Kasumi-1 (cell line): ENCODE measurements around the gene TNFSF8.
A peak's percentile ranks its signal among the peaks of the same experiment; 100 is the strongest.

Experiments used
- DNase-seq, 2 experiments: peaks; one replicate each; lab custom pipeline; 2025; lab: John Stamatoyannopoulos, UW

The TNFSF8 gene

DNA sequence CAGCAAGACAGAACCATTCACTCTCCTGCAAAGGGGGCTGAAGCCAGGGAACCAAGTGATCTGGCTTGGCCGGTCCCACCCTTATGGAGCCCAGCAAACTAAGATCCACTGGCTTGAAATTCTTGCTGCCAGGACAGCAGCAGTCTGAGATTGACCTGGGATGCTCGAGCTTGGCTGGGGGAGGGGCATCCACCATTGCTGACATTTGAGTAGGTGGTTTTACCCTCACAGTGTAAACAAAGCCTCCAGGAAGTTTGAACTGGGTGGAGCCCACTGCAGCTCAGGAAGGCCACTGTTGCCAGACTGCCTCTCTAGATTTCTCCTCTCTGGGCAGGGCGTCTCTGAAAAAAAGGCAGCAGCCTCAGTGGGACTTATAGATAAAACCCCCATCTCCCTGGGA lies 60.5 kb downstream of the TNFSF8 start:
- no peak for DNase-seq

DNA sequence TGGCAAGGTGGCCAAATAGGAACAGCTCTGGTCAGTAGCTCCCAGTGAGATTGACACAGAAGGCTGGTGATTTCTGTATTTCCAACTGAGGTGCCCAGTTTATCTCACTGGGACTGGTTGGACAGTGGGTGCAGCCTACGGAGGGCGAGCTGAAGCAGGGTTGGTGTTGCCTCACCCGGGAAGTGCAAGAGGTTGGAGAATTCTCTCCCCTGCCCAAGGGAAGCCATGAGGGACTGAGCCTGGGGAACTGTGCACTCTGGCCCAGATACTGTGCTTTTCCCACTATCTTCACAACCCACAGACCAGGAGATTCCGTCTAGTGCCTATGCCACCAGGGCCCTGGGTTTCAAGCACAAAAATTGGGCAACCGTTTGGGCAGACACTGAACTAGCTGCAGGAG lies 61.0 kb downstream of the TNFSF8 start:
- DNase-seq: no peak

DNA sequence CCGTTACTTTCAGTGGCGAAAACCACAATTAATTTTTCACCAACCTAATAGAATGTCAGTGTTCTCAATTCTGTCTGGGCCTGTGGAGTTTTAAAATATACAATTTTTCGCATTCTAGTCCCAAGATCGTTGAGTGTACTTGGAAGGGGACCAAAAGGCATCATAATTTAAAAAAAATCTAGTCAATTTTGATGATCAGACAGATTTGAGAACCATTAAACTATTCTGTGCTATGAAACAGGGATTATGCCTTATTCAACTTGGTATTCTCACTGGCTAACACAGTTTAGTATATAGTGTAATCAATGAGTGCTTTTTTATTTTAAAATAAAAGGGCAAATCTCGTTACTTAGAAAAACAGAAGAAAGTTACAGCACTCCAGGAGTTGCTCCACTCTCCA lies 63.1 kb downstream of the TNFSF8 start:
- no peak for DNase-seq

- no peak for DNase-seq
Measured at GRCh38 chr9:114864471-114864870, 65.9 kb downstream of the TNFSF8 start.

GRCh38 chr9:114861922-114862605 lies 68.3 kb downstream of the TNFSF8 start:
- no peak for DNase-seq

GRCh38 chr9:114861273-114861672 lies 69.1 kb downstream of the TNFSF8 start:
- DNase-seq: no peak

DNA sequence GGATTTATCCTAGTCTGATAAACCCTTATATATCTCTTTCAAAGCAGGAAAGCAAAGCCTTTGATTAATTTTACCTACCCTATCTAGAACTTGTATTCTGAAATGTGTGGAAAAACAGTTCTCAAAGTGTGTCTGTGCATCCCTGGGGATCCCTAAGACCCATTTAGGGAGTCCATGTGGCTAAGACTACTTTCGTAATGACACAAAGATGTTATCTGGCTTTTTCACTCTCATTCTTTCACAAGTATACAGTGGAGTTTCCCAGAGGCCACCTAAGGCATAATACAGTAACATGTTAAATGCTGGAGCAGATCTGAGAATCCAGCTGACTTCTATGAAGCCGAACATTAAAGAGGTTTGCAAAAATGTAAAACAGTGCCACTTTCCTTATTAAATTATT lies 70.2 kb downstream of the TNFSF8 start:
- DNase-seq: no peak

GRCh38 chr9:114856942-114857315 lies 73.5 kb downstream of the TNFSF8 start:
- no peak for DNase-seq

DNA sequence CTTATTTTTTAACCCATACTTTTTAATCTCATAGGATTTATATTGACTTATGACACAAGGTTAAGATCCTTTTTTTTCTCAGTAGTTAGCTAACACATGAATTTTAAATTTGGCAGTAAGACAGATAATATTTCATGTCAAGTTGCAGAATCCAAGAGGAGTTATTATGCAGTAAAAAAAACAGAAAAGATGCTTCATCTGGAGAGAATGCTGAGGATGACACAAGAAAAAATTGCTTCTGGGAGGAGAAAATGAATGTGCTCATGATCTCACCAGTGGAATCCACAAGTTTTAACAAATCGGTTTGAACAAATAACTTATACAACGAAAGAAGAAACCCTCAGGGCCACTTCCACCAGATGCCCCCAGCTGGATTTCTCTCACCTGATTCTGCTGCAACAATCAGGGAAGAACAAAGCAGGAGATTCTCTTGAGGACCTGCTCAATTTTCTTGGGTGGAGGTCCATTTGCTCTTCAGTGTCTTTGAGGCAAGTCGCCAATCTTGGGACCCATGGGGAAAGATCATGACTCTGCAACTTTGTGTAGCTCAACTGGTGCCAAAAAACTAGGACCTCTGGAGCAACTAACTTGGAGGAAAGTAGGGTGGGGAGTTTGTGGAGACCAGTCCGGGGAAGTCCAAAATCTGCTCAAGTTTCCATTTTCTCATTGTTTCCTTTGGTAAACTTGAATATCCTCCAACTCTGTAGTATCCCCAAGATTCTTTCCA lies 74.0 kb downstream of the TNFSF8 start:
- no peak for DNase-seq

- no peak for DNase-seq
Measured at GRCh38 chr9:114855488-114855887, 74.9 kb downstream of the TNFSF8 start.

GRCh38 chr9:114854736-114855355 lies 75.5 kb downstream of the TNFSF8 start:
- DNase-seq: no peak

GRCh38 chr9:114853071-114853855 lies 77.1 kb downstream of the TNFSF8 start:
- no peak for DNase-seq

DNA sequence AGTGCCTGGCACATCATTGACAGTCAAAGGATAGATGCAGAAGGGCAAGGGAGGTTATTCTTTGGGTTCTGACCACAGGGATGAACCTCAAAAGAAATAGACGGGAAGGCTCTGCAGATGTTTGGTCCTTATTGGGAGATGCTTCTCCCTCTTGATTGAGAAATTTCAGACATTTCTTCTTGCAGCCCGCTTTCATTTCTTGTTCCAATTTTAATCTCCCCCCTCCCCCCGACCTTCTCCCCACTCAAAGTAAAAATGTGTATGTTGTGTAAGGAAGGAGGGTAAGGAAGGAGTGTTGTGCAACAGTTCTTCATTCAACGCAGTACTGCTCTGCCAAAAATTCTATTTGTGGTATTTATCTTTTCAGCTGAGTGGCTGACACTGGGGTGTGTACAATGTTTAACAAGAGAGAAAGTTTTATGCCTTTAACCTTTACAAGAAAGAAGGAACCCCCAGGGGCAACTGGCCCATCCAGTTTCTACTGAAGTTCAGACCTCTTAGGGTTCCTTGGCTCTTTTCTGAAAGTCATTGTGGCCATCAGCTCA lies 78.3 kb downstream of the TNFSF8 start:
- peak; percentile 71 to 80 for DNase-seq

GRCh38 chr9:114851306-114851705 lies 79.1 kb downstream of the TNFSF8 start:
- DNase-seq: peak; percentile 93 to 94
